ENCODE data around the gene CFAP221. TPM values are rescaled to one million over a fixed set of nuclear protein-coding genes. Genes with fewer than 3 reads are reported as not detected.

Gene CFAP221
- total RNA-seq, 1 donor from 2014 or later = not detected

DNA sequence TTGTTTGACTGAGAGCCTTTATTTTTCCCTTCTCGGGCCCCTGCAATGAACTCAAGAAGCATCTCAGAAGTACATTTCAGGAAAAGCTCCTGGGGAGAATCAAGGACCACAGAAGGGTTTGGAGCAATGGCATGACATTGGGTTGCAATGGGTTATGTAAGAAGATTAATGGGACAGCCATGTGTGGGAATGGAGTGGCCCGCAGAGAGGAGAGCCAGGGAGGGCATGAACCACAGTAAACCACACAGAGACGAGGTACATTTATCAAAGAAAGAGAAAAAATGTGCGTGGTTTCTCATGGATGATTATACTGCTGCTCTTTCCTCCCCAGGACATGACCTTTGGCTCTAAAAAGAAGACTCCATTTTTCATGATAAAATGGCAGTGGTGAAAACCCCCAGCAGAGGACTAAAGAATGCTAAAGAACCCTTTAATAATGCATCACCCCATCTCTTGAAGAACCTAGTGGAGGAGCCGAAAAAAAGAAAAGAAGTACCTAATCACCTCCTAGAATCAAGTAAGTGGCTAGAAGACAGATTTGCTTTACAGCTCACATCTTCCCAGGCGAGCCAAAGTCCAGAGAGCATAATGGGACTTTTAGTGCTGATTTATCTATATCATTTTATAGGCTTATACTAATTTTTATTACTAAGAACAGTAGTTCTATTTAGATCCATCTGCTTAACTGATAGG is 1.7 kb downstream of the CFAP221 start:
- no peak overlapping the region for H3K4me3 Mint-ChIP-seq (ENCODE audit: unreplicated experiment)
- H3K9me3 Mint-ChIP-seq (ENCODE audit: unreplicated experiment) = no peaks in the 10 kb centered on the region
- DNase-seq (ENCODE audit: extremely low spot score, unreplicated experiment) = no peak
- TF ChIP-seq, protein P1, sequence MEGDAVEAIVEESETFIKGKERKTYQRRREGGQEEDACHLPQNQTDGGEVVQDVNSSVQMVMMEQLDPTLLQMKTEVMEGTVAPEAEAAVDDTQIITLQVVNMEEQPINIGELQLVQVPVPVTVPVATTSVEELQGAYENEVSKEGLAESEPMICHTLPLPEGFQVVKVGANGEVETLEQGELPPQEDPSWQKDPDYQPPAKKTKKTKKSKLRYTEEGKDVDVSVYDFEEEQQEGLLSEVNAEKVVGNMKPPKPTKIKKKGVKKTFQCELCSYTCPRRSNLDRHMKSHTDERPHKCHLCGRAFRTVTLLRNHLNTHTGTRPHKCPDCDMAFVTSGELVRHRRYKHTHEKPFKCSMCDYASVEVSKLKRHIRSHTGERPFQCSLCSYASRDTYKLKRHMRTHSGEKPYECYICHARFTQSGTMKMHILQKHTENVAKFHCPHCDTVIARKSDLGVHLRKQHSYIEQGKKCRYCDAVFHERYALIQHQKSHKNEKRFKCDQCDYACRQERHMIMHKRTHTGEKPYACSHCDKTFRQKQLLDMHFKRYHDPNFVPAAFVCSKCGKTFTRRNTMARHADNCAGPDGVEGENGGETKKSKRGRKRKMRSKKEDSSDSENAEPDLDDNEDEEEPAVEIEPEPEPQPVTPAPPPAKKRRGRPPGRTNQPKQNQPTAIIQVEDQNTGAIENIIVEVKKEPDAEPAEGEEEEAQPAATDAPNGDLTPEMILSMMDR (IDR thresholded peaks at IDR 0.05) = no peak
- no peaks in the 10 kb centered on the region for H3K36me3 Mint-ChIP-seq (ENCODE audit: unreplicated experiment)
- peaks cover 6% of the 10 kb centered on the region for H3K4me1 Mint-ChIP-seq (ENCODE audit: unreplicated experiment)
- H3K27me3 Mint-ChIP-seq (ENCODE audit: unreplicated experiment) = peaks cover 44% of the 10 kb centered on the region
- H3K27ac Mint-ChIP-seq (ENCODE audit: unreplicated experiment) = no peak overlapping the region

DNA sequence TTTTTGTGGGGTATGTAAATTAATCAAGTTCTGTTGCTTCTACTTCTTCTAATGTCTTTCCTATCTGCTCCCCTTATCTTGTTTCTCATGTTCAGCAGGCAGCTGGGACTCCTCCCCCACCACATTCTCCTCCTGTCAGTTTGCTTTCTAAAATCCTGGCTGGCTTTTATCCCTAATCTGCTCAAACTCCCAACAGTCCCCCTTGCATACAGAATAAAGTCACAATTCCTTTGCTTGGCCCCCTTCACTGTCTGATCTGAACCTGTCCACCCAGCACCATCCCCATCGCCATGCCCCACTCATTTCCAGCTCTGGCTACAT is 2.2 kb downstream of the CFAP221 start:
- H3K36me3 Mint-ChIP-seq (ENCODE audit: unreplicated experiment) = no peaks in the 10 kb centered on the region
- H3K4me1 Mint-ChIP-seq (ENCODE audit: unreplicated experiment) = peaks cover 6% of the 10 kb centered on the region
- H3K4me3 Mint-ChIP-seq (ENCODE audit: unreplicated experiment) = no peak overlapping the region
- H3K9me3 Mint-ChIP-seq (ENCODE audit: unreplicated experiment) = no peaks in the 10 kb centered on the region
- peaks cover 47% of the 10 kb centered on the region for H3K27me3 Mint-ChIP-seq (ENCODE audit: unreplicated experiment)
- no peak for DNase-seq (ENCODE audit: extremely low spot score, unreplicated experiment)
- H3K27ac Mint-ChIP-seq (ENCODE audit: unreplicated experiment) = no peak overlapping the region
- TF ChIP-seq, protein P1 (IDR thresholded peaks at IDR 0.05) = no peak

DNA sequence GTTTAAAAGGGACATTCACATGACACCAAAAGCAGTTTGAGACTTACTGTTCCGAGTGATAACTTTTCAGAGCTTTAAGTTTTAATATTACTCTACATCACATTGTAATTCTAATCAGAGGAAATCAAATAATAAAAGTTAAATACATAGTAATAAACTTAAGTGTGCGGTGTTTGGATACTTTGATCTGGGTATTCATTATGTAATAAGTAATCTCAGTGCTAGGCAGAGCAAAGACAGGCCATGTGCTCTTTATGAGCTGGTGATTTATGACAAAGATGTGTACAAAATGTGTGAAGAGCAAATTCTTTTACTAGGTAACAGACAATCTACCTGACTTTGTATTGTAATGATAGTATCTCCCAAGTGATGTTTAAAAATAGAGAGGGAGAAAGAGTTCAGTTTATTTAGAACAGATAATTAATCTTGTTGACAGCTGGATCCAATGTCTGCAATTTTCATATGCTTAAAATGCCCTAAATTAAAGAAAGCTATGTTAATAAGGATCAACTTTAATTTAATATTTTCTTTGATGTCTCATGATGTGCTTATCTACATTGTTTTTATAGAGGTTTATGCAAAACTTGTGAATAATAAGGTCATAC is 4.4 kb downstream of the CFAP221 start:
- H3K4me3 Mint-ChIP-seq (ENCODE audit: unreplicated experiment) = no peak overlapping the region
- H3K9me3 Mint-ChIP-seq (ENCODE audit: unreplicated experiment) = no peaks in the 10 kb centered on the region
- H3K4me1 Mint-ChIP-seq (ENCODE audit: unreplicated experiment) = peaks cover 6% of the 10 kb centered on the region
- TF ChIP-seq, protein P1 (IDR thresholded peaks at IDR 0.05) = no peak
- H3K27me3 Mint-ChIP-seq (ENCODE audit: unreplicated experiment) = peaks cover 46% of the 10 kb centered on the region
- no peak for DNase-seq (ENCODE audit: extremely low spot score, unreplicated experiment)
- no peaks in the 10 kb centered on the region for H3K36me3 Mint-ChIP-seq (ENCODE audit: unreplicated experiment)
- no peak overlapping the region for H3K27ac Mint-ChIP-seq (ENCODE audit: unreplicated experiment)

DNA sequence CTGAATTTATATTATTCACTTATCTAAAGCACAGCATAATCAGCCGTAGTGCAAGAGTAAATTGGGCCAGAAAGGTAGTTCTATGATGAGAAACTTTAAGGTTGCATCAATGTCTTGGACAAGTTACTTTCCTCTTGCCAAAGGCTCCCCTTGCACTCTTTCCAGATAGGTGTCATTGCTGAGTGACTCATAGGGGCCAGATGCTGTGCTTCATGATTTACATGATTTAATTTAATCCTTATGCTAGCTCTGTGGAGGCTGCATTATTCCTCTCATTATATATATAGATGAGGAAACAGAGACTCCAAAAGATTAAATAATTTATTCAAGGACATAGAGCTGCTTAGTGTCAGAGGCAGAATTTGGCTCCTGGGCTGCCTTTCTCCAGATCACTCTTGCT is 5.0 kb downstream of the CFAP221 start:
- no peaks in the 10 kb centered on the region for H3K9me3 Mint-ChIP-seq (ENCODE audit: unreplicated experiment)
- no peak for DNase-seq (ENCODE audit: extremely low spot score, unreplicated experiment)
- TF ChIP-seq, protein P1 (IDR thresholded peaks at IDR 0.05) = no peak
- H3K27ac Mint-ChIP-seq (ENCODE audit: unreplicated experiment) = no peak overlapping the region
- H3K36me3 Mint-ChIP-seq (ENCODE audit: unreplicated experiment) = no peaks in the 10 kb centered on the region
- H3K27me3 Mint-ChIP-seq (ENCODE audit: unreplicated experiment) = peaks cover 47% of the 10 kb centered on the region
- H3K4me3 Mint-ChIP-seq (ENCODE audit: unreplicated experiment) = no peak overlapping the region
- H3K4me1 Mint-ChIP-seq (ENCODE audit: unreplicated experiment) = peaks cover 2% of the 10 kb centered on the region

DNA sequence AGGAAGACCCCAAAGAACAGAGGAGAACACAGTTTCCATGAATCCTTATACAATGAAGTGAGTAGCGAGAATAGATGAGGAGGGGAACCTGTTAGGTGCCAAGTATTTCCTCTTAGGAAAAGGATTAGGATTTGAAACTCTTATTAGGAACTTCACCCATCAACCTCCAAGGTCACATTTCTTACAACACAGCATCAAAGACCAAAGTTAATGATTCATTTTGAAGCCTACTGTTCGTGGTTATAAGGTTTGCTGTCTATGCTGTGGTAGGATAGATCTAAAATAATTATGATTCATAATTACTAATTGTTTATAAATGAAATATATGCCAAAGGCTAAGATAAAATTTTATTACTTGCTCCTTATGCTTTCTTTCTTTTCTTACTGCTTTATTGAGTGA is 6.1 kb downstream of the CFAP221 start:
- no peak for DNase-seq (ENCODE audit: extremely low spot score, unreplicated experiment)
- Mint-ChIP-seq H3K36me3 (ENCODE audit: unreplicated experiment) (no peaks in the 10 kb centered on the region), H3K27me3 (ENCODE audit: unreplicated experiment) (peaks cover 42% of the 10 kb centered on the region), H3K4me3 (ENCODE audit: unreplicated experiment) (no peak overlapping the region), H3K27ac (ENCODE audit: unreplicated experiment) (no peak overlapping the region), H3K4me1 (ENCODE audit: unreplicated experiment) (no peaks in the 10 kb centered on the region), H3K9me3 (ENCODE audit: unreplicated experiment) (no peaks in the 10 kb centered on the region)
- TF ChIP-seq, protein P1 (IDR thresholded peaks at IDR 0.05) = no peak
